Esophagus (tissue), 2 donors: ENCODE measurements around the gene ZNF669. TPM values are rescaled to one million over a fixed set of nuclear protein-coding genes. Genes with fewer than 3 reads are reported as not detected.
"Not testable (repeated sequence)": the region's sequence is repeated elsewhere in the genome, so short reads cannot be mapped to it uniquely, and the experiment has no call there.

ENCODE experiments used
- H3K27ac ChIP-seq, 2 donors: one replicate each; pipeline ENCODE4 v1.5.1; 2013; ENCODE audit warnings: low read depth in 2 of 2, mild to moderate bottlenecking in 2 of 2, inconsistent platforms in 1 of 2, low read length in 1 of 2, moderate library complexity in 1 of 2
- H3K27me3 ChIP-seq, 2 donors: one replicate each; pipeline ENCODE4 v1.6.1; 2013; ENCODE audit warnings: low read length in 2 of 2, control low read depth in 1 of 2, mild to moderate bottlenecking in 1 of 2; ENCODE audit not compliant: insufficient read depth in 2 of 2, control insufficient read depth in 1 of 2
- H3K36me3 ChIP-seq, 2 donors: one replicate each; pipeline ENCODE4 v1.6.1; 2013; ENCODE audit warnings: low read length in 1 of 2; ENCODE audit not compliant: control insufficient read depth in 2 of 2, insufficient read depth in 2 of 2
- H3K4me1 ChIP-seq, 2 donors: one replicate each; pipeline ENCODE4 v1.6.1; 2013; ENCODE audit warnings: low read length in 1 of 2; ENCODE audit not compliant: control insufficient read depth in 2 of 2, insufficient read depth in 2 of 2
- H3K4me3 ChIP-seq, 2 donors: one replicate each; pipeline ENCODE4 v1.5.1; 2013; ENCODE audit warnings: low read length in 2 of 2, mild to moderate bottlenecking in 2 of 2, low read depth in 1 of 2, moderate library complexity in 1 of 2
- H3K9me3 ChIP-seq, 2 donors: one replicate each; pipeline ENCODE4 v1.6.1; 2013; ENCODE audit warnings: mild to moderate bottlenecking in 2 of 2, low read depth in 1 of 2, low read length in 1 of 2, moderate library complexity in 1 of 2; ENCODE audit not compliant: control insufficient read depth in 2 of 2, insufficient read depth in 1 of 2
- WGBS, 2 donors: extraction: QIAGEN DNeasy Blood & Tissue Kit; methylation state at CpG; one replicate each; pipeline ENCODE4 v1.1.7; 2013; 5-methylcytosine and 5-hydroxymethylcytosine counted together
- polyA plus RNA-seq, 2 donors: library from polyadenylated mRNA; stranded (reverse); fragments of 200-250 nt; gene quantifications; one replicate each; pipeline ENCODE4 v1.2.3, GENCODE V29; 2013
- donor health status: healthy with polysubstance abuse.
- donor health status: Bipolar disorder and iron deficiency.

ZNF669 gene
- polyA plus RNA-seq, 2 donors, result 1.7 to 2.0 TPM

GRCh38 chr1:247126166-247126565 is 22.0 kb upstream of the ZNF669 start:
- WGBS, 2 donors, result no CpG with 5 or more reads among the region's 25 CpGs
- not testable (repeated sequence) for H3K27me3 ChIP-seq, H3K9me3 ChIP-seq, H3K27ac ChIP-seq, H3K4me3 ChIP-seq, H3K36me3 ChIP-seq, H3K4me1 ChIP-seq

DNA sequence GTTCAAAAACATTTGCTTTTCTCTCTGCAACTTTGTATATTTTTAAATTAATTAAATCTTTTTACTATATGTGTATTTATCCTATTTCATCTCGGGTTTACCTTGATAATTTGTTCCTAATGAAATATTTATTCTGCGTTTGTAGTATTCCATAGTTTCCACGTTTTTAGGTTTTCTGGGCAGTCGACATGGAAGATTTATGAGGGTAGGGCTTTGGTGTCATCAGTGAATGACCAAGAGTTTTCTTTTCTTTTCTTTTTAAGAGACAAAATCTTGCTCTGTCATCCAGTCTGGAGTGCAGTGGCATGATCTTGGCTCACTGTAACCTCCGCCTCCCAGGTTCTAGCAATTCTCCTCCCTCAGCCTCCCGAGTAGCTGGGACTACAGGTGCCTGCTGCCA is 17.2 kb upstream of the ZNF669 start:
- Histone ChIP-seq H3K36me3 (no peaks in the 10 kb centered on the region), H3K9me3 (peaks cover 0 to 8% of the 10 kb centered on the region in 2 donors), H3K27ac (no peak overlapping the region), H3K4me1 (no peaks in the 10 kb centered on the region), H3K27me3 (no peaks in the 10 kb centered on the region), H3K4me3 (no peak overlapping the region)
- WGBS, 2 donors, result 75 to 83% methylated on average over 6 of the region's 6 CpGs

GRCh38 chr1:247120408-247120668 is 16.2 kb upstream of the ZNF669 start:
- H3K27ac ChIP-seq, H3K36me3 ChIP-seq, H3K9me3 ChIP-seq, H3K27me3 ChIP-seq, H3K4me3 ChIP-seq, H3K4me1 ChIP-seq: not testable (repeated sequence)
- WGBS, 2 donors, result 82 to 93% methylated on average over 4 of the region's 4 CpGs

GRCh38 chr1:247119600-247120407 is 15.6 kb upstream of the ZNF669 start:
- no peaks in the 10 kb centered on the region for H3K4me1 ChIP-seq
- no peak overlapping the region for H3K4me3 ChIP-seq
- WGBS, 2 donors, result 95 to 96% methylated on average over 22 of the region's 22 CpGs
- no peaks in the 10 kb centered on the region for H3K36me3 ChIP-seq
- no peak overlapping the region for H3K27ac ChIP-seq
- no peaks in the 10 kb centered on the region for H3K27me3 ChIP-seq
- peaks cover 0 to 8% of the 10 kb centered on the region in 2 donors for H3K9me3 ChIP-seq

DNA sequence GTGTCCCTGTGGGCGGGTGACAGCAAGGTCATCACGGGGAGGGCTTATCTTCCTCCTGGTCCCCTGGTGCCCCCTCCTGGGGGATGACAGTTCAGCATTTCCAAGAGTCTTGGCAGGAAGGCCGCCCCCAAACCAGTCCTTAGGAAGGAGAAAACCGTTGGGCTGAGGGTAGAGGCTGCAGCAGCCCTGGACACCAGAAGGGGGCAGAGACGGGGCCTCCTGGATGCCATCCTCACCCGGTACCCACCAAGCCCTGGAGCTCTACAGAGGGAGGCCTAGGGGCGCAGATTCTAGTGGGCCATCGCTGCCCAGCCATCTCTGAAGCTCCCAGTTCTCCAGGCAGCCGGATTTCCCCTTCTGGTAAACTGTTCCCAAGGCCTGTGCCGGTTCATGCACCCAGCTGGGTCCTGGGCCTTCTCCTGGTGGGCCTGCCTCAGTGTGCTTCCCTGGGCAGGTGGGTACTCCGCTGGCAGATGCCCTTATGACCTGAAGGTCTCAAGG is 14.8 kb upstream of the ZNF669 start:
- H3K27ac ChIP-seq, result no peak overlapping the region
- WGBS, 2 donors, result 79 to 81% methylated on average over 8 to 11 of the region's 11 CpGs
- H3K27me3 ChIP-seq, result no peaks in the 10 kb centered on the region
- no peaks in the 10 kb centered on the region for H3K36me3 ChIP-seq
- H3K4me3 ChIP-seq, result no peak overlapping the region
- H3K4me1 ChIP-seq, result no peaks in the 10 kb centered on the region
- H3K9me3 ChIP-seq, result peaks cover 0 to 8% of the 10 kb centered on the region in 2 donors

DNA sequence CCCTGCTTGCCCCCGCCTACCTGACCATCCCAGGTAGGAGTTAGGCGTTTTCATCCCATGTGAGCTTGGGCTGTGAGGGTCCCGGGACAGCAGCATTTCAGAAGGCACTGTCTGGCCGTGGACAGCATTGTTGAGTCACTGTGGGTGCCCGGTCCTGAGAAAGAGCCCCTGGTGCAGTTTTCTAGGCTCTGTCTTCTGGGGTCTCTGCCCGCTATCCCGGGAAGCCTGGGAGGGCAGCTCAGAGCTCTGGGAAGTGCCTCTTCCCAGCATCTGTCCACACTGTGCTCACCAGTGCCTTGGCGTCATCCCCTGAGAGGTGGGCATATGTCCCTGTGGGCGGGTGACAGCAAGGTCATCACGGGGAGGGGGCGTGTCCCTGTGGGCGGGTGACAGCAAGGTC is 11.4 kb upstream of the ZNF669 start:
- Histone ChIP-seq H3K36me3 (no peaks in the 10 kb centered on the region), H3K4me3 (no peak overlapping the region), H3K9me3 (peaks cover 0 to 8% of the 10 kb centered on the region in 2 donors), H3K4me1 (peaks cover 0 to 1% of the 10 kb centered on the region in 2 donors), H3K27me3 (no peaks in the 10 kb centered on the region), H3K27ac (no peak overlapping the region)
- WGBS, 2 donors, result 85 to 86% methylated on average over 11 to 12 of the region's 12 CpGs

- H3K27me3 ChIP-seq, result no peaks in the 10 kb centered on the region
- no peak overlapping the region for H3K4me3 ChIP-seq
- WGBS, 2 donors, result 71 to 76% methylated on average over 7 of the region's 7 CpGs
- peaks cover 0 to 2% of the 10 kb centered on the region in 2 donors for H3K4me1 ChIP-seq
- H3K36me3 ChIP-seq, result no peaks in the 10 kb centered on the region
- no peak overlapping the region for H3K27ac ChIP-seq
- peaks cover 0 to 8% of the 10 kb centered on the region in 2 donors for H3K9me3 ChIP-seq
These were observed 11.0 kb upstream of the ZNF669 start for GRCh38 chr1:247115141-247115510.

- 87 to 93% methylated on average over 12 to 13 of the region's 13 CpGs for WGBS, 2 donors
These were observed 10.4 kb upstream of the ZNF669 start for GRCh38 chr1:247114351-247115140.

GRCh38 chr1:247113733-247114271 is 9.6 kb upstream of the ZNF669 start:
- Histone ChIP-seq H3K27me3 (no peaks in the 10 kb centered on the region), H3K9me3 (no peaks in the 10 kb centered on the region), H3K27ac (no peak overlapping the region), H3K4me3 (no peak overlapping the region), H3K4me1 (peaks cover 0 to 2% of the 10 kb centered on the region in 2 donors), H3K36me3 (no peaks in the 10 kb centered on the region)
- WGBS, 2 donors, result 88 to 89% methylated on average over 5 of the region's 5 CpGs

More at GRCh38 chr1:247114351-247115140, 10.4 kb upstream of the ZNF669 start:
- H3K27ac ChIP-seq, result no peak overlapping the region
- no peak overlapping the region for H3K4me3 ChIP-seq
- H3K36me3 ChIP-seq, result no peaks in the 10 kb centered on the region
- peaks cover 0 to 3% of the 10 kb centered on the region in 2 donors for H3K9me3 ChIP-seq
- peaks cover 0 to 2% of the 10 kb centered on the region in 2 donors for H3K4me1 ChIP-seq
- no peaks in the 10 kb centered on the region for H3K27me3 ChIP-seq
